K562 (cell line): Measurements from ENCODE around the gene SPX. TPM values are rescaled to one million over a fixed set of nuclear protein-coding genes. Genes with fewer than 3 reads are reported as not detected.

Experiments
- CHD1 ChIP-seq: fragments of 200-600 bp; sonication (generic); IDR thresholded peaks from one replicate; pipeline ENCODE4 v1.6.1; 2012; ENCODE audit warnings: mild to moderate bottlenecking, moderate library complexity, low read length, inconsistent platforms
- COPS2 ChIP-seq: fragments of 450-650 bp; conservative IDR thresholded peaks from 2 replicates; pipeline ENCODE4 v1.6.1; 2016; ENCODE audit warnings: mild to moderate bottlenecking, moderate library complexity
- FOXM1 ChIP-seq, 2 experiments: fragments of 450-650 bp in 1 of 2; sonication (generic) in 1 of 2; formaldehyde crosslinking in 1 of 2; IDR thresholded peaks; 2 replicates each; pipeline versions ENCODE4 v1.6.1 to v1.9.0; 2017 to 2022; ENCODE audit warnings: low read depth in 2 of 2, mild to moderate bottlenecking in 2 of 2, missing genetic modification reagents in 1 of 2, moderate library complexity in 1 of 2
- HDAC6 ChIP-seq: IDR thresholded peaks from 2 replicates; pipeline ENCODE4 v1.6.1; 2012; ENCODE audit warnings: low read depth, mild to moderate bottlenecking, control low read depth, inconsistent platforms, low read length, moderate library complexity
- HDGF ChIP-seq: fragments of 450-650 bp; IDR thresholded peaks from 2 replicates; pipeline ENCODE4 v1.6.1; 2016
- HOXB6 ChIP-seq: fragments of 250-450 bp; sonication (Bioruptor Pico); IDR thresholded peaks from 2 replicates; pipeline ENCODE4 v1.5.1; 2022; ENCODE audit warnings: mild to moderate bottlenecking, borderline replicate concordance
- JUND ChIP-seq, 2 experiments: IDR thresholded peaks; 2 replicates in 1 of 2; 3 replicates in 1 of 2; pipeline ENCODE4 v1.6.1; 2011; ENCODE audit warnings: borderline replicate concordance in 2 of 2, low read depth in 2 of 2, low read length in 2 of 2, improper control_type of control experiment in 1 of 2, missing biosample characterization in 1 of 2, missing genetic modification characterization in 1 of 2, missing genetic modification reagents in 1 of 2
- KAT8 ChIP-seq: fragments of 450-650 bp; IDR thresholded peaks from 2 replicates; pipeline ENCODE4 v1.6.1; 2016; ENCODE audit warnings: low read depth, mild to moderate bottlenecking
- MYBL2 ChIP-seq, 2 experiments: fragments of 450-650 bp in 1 of 2; sonication (generic) in 1 of 2; formaldehyde crosslinking in 1 of 2; IDR thresholded peaks; 2 replicates each; pipeline versions ENCODE4 v1.6.1 to v1.8.1; 2017 to 2022; ENCODE audit warnings: borderline replicate concordance in 1 of 2, inconsistent platforms in 1 of 2, low read depth in 1 of 2, mild to moderate bottlenecking in 1 of 2, missing genetic modification reagents in 1 of 2, moderate library complexity in 1 of 2
- NEUROD1 ChIP-seq: fragments of 150-350 bp; IDR thresholded peaks from 2 replicates; pipeline ENCODE4 v1.6.1; 2014; ENCODE audit warnings: borderline replicate concordance, low read length, low read depth; ENCODE audit not compliant: partially characterized antibody
- PHF21A ChIP-seq: fragments of 450-650 bp; IDR thresholded peaks from 2 replicates; pipeline ENCODE4 v1.6.1; 2017; ENCODE audit warnings: low read depth, borderline replicate concordance
- POLR2A ChIP-seq: fragments of 450-650 bp; conservative IDR thresholded peaks from 2 replicates; pipeline ENCODE4 v1.6.1; 2016
- POLR2AphosphoS2 ChIP-seq: IDR thresholded peaks from 2 replicates; pipeline ENCODE4 v1.6.1; 2012; ENCODE audit warnings: low read length, improper control_type of control experiment
- PREB ChIP-seq: sonication (generic); formaldehyde crosslinking; IDR thresholded peaks from 2 replicates; pipeline ENCODE4 v1.8.1; 2023; ENCODE audit warnings: mild to moderate bottlenecking, missing genetic modification reagents
- SAFB ChIP-seq: fragments of 200-400 bp; formaldehyde crosslinking; IDR thresholded peaks from 2 replicates; pipeline ENCODE4 v1.6.1; 2017; ENCODE audit warnings: low read depth, low read length, borderline replicate concordance
- SMC3 ChIP-seq: conservative IDR thresholded peaks from 2 replicates; pipeline ENCODE4 v1.6.1; 2011; ENCODE audit warnings: low read depth, low read length, improper control_type of control experiment; ENCODE audit not compliant: insufficient read depth
- THRA ChIP-seq: fragments of 450-650 bp; IDR thresholded peaks from 2 replicates; pipeline ENCODE4 v1.6.1; 2017; ENCODE audit warnings: mild to moderate bottlenecking, moderate library complexity
- XRCC4 ChIP-seq: IDR thresholded peaks from one replicate; pipeline ENCODE4 v1.6.1; 2011; ENCODE audit not compliant: insufficient read depth, insufficient read length; ENCODE audit errors: extremely low read depth
- ZBTB2 ChIP-seq: fragments of 450-650 bp; IDR thresholded peaks from 2 replicates; pipeline ENCODE4 v1.6.1; 2016; ENCODE audit warnings: antibody characterized with exemption
- ZBTB9 ChIP-seq: fragments of 450-650 bp; formaldehyde crosslinking; IDR thresholded peaks from 2 replicates; pipeline ENCODE4 v1.4.0; 2020; ENCODE audit warnings: mild to moderate bottlenecking, moderate library complexity
- ZFP30 ChIP-seq: fragments of 250-450 bp; sonication (Bioruptor Pico); IDR thresholded peaks from 2 replicates; pipeline ENCODE4 v1.8.0; 2022; ENCODE audit warnings: moderate library complexity, mild to moderate bottlenecking, inconsistent platforms, borderline replicate concordance
- ZNF354B ChIP-seq: fragments of 250-450 bp; sonication (Bioruptor Pico); IDR thresholded peaks from 2 replicates; pipeline ENCODE4 v1.4.0; 2020
- polyA plus RNA-seq, 8 experiments: library from polyadenylated mRNA; depleted of rRNA in 4 of 8; stranded (reverse) in 5 of 8; unstranded in 3 of 8; fragments of >200 nt; fragmentation: Nextera tagmentation in 2 of 8; fragmentation: Illumina TruSeq in 1 of 8; extraction: Ambion mirVana in 2 of 8; extraction: Trizol in 1 of 8; gene quantifications; 2 replicates each; pipeline versions ENCODE4 v1.2.1 to v1.2.3, GENCODE V29; 2011 to 2014; ENCODE audit warnings: inconsistent platforms in 1 of 8, missing spikeins in 1 of 8
- total RNA-seq, 7 experiments: library from RNA; depleted of rRNA in 6 of 7; stranded (reverse); fragments of >200 nt in 6 of 7; fragmentation: Illumina TruSeq in 2 of 7; extraction: Trizol in 2 of 7; gene quantifications; 2 replicates each; pipeline versions ENCODE4 v1.2.1 to v1.2.3, GENCODE V29; 2011 to 2021; ENCODE audit warnings: low replicate concordance in 1 of 7

SPX gene
- total and polyA plus RNA-seq, 9 of the 15 experiments (the other 6 are each of a cell fraction or from before 2014, with no cell fraction given) = 0.06 to 0.40 (median 0.14) TPM

GRCh38 chr12:21501258-21502163 is 24.6 kb upstream of the SPX start, which contains the start of the genes GOLT1B and RECQL (continued):
- TF ChIP-seq NEUROD1 = peak; percentile 84
- TF ChIP-seq PREB (CRISPR knock-in tag) = no peak
- no peak for TF ChIP-seq FOXM1 (IDR thresholded peaks at IDR 0.05; ENCODE audit: low read depth)
- no peak for TF ChIP-seq FOXM1 (CRISPR knock-in tag; IDR thresholded peaks at IDR 0.05; ENCODE audit: low read depth)
- no peak for TF ChIP-seq HDGF
- no peak for TF ChIP-seq XRCC4
- TF ChIP-seq JUND (IDR thresholded peaks at IDR 0.05; ENCODE audit: borderline replicate concordance, low read depth, low read length) = 0 out of 2 replicates have a peak, but pooled peaks have one; percentile 31
- TF ChIP-seq JUND (tag; IDR thresholded peaks at IDR 0.05; ENCODE audit: borderline replicate concordance, low read depth, low read length) = no peak; the same call in 2 of the 3 replicates
- TF ChIP-seq COPS2 = no peak
- TF ChIP-seq POLR2AphosphoS2 = no peak
- TF ChIP-seq KAT8 = no peak
- TF ChIP-seq HOXB6 (CRISPR knock-in tag) = no peak
- TF ChIP-seq SAFB = no peak
- TF ChIP-seq PHF21A = no peak
- no peak for TF ChIP-seq THRA
- TF ChIP-seq POLR2A = peak; percentile 79
- TF ChIP-seq CHD1 = no peak
- TF ChIP-seq ZBTB9 (CRISPR knock-in tag) = no peak
- no peak for TF ChIP-seq ZFP30 (CRISPR knock-in tag)
- TF ChIP-seq MYBL2 (IDR thresholded peaks at IDR 0.05; ENCODE audit: low read depth) = 0 out of 2 replicates have a peak, but pooled peaks have one; percentile 30
- TF ChIP-seq MYBL2 (CRISPR knock-in tag; IDR thresholded peaks at IDR 0.05; ENCODE audit: borderline replicate concordance) = no peak
- no peak for TF ChIP-seq ZBTB2
- no peak for TF ChIP-seq HDAC6
- TF ChIP-seq SMC3 = no peak
- TF ChIP-seq ZNF354B (CRISPR knock-in tag) = no peak
